H1 (cell line): ENCODE measurements around the gene VRK3.

Experiments
- BCL11A ChIP-seq, 2 experiments: IDR thresholded peaks; one replicate each; pipeline ENCODE4 v1.6.1; 2011; ENCODE audit warnings: low read depth in 2 of 2, low read length in 2 of 2, mild to moderate bottlenecking in 2 of 2
- CHD1 ChIP-seq: IDR thresholded peaks from 2 replicates; pipeline ENCODE4 v1.6.1; 2012; ENCODE audit warnings: low read depth, low read length, improper control_type of control experiment
- EZH2 ChIP-seq: fragments of 200-600 bp; sonication (generic); IDR thresholded peaks from 2 replicates; pipeline ENCODE4 v1.7.1; 2012; ENCODE audit warnings: low read depth, mild to moderate bottlenecking, moderate library complexity, low read length, inconsistent platforms; ENCODE audit not compliant: severe bottlenecking
- JUN ChIP-seq: IDR thresholded peaks from 2 replicates; pipeline ENCODE4 v1.6.1; 2011; ENCODE audit warnings: low read depth, mild to moderate bottlenecking, improper control_type of control experiment, low read length
- MAFK ChIP-seq: IDR thresholded peaks from 2 replicates; pipeline ENCODE4 v1.6.1; 2012; ENCODE audit warnings: low read depth, mild to moderate bottlenecking, improper control_type of control experiment, low read length
- POLR2A ChIP-seq, 2 experiments: IDR thresholded peaks; 1 replicate in 1 of 2; 2 replicates in 1 of 2; pipeline ENCODE4 v1.6.1; 2011; ENCODE audit warnings: low read depth in 2 of 2, low read length in 2 of 2, mild to moderate bottlenecking in 2 of 2; ENCODE audit errors: control extremely low read depth in 1 of 2
- POLR2AphosphoS5 ChIP-seq: IDR thresholded peaks from 2 replicates; pipeline ENCODE4 v1.6.1; 2011; ENCODE audit warnings: low read depth, low read length
- RNF2 ChIP-seq: fragments of 200-900, 300-1000 bp; sonication (generic); IDR thresholded peaks from 2 replicates; pipeline ENCODE4 v1.7.1; 2016; ENCODE audit warnings: borderline replicate concordance, low read depth, mild to moderate bottlenecking, antibody characterized with exemption, low read length; ENCODE audit not compliant: poor library complexity, severe bottlenecking; ENCODE audit errors: missing control alignments
- SIN3A ChIP-seq, 2 experiments: IDR thresholded peaks in 1 of 2; conservative IDR thresholded peaks in 1 of 2; 2 replicates each; pipeline ENCODE4 v1.6.1; 2011 to 2012; ENCODE audit warnings: low read length in 2 of 2, improper control_type of control experiment in 1 of 2, low read depth in 1 of 2, mild to moderate bottlenecking in 1 of 2
- SP1 ChIP-seq: IDR thresholded peaks from 2 replicates; pipeline ENCODE4 v1.6.1; 2011; ENCODE audit warnings: low read depth, low read length
- SRF ChIP-seq: IDR thresholded peaks from 2 replicates; pipeline ENCODE4 v1.6.1; 2011; ENCODE audit warnings: mild to moderate bottlenecking, low read depth, low read length, moderate library complexity
- SUZ12 ChIP-seq: fragments of 200-600 bp; sonication (generic); IDR thresholded peaks from 2 replicates; pipeline ENCODE4 v1.6.1; 2012; ENCODE audit warnings: mild to moderate bottlenecking, inconsistent platforms, low read length, moderate library complexity, mixed read lengths
- TF ChIP-seq, protein P1 (sequence below), 3 experiments: IDR thresholded peaks; 1 replicate in 2 of 3; 2 replicates in 1 of 3; pipeline versions ENCODE4 v1.5.1 to v1.6.1; 2011; ENCODE audit warnings: low read length in 3 of 3, mild to moderate bottlenecking in 3 of 3, inconsistent platforms in 2 of 3, low read depth in 1 of 3, moderate library complexity in 1 of 3; ENCODE audit not compliant: insufficient read depth in 1 of 3; ENCODE audit errors: control extremely low read depth in 1 of 3
- TF ChIP-seq, protein P2 (sequence below): IDR thresholded peaks from 2 replicates; pipeline ENCODE4 v1.6.1; 2011; ENCODE audit warnings: low read length, improper control_type of control experiment

DNA sequence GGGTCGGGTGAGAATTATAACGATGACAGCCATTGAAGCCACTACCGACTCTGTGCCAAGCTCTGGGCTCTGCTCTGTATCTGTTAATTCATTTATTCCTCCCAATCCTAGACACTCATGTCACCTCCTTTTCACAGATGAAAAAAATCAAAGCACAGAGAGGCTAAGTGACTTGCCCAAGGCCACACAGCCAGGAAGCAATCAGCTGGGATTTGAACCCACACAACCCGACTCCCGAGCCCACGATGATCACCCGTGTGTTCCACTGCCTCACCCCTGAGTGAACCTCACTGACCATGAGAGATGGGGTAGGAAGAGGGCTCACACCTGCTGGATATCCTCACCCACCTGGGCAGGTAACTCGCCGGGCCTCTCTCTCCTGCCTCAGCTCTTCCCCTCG, 40.8 kb upstream of the VRK3 start:
- TF ChIP-seq MAFK (no peak), RNF2 (no peak), EZH2 (no peak), SP1 (no peak), SUZ12 (no peak), JUN (no peak), SRF (no peak), POLR2A (IDR thresholded peaks at IDR 0.05; ENCODE audit: control extremely low read depth in 1 of 2, low read depth in 2 of 2, low read length in 2 of 2) (no peak), BCL11A (IDR thresholded peaks at IDR 0.05; ENCODE audit: low read depth in 2 of 2, low read length in 2 of 2) (no peak), POLR2AphosphoS5 (no peak), CHD1 (no peak), SIN3A (conservative IDR thresholded peaks at IDR 0.05 in 1 of 2, IDR thresholded peaks at IDR 0.05 in 1 of 2; ENCODE audit: low read depth in 1 of 2, low read length in 2 of 2) (no peak)
- TF ChIP-seq, protein P1, sequence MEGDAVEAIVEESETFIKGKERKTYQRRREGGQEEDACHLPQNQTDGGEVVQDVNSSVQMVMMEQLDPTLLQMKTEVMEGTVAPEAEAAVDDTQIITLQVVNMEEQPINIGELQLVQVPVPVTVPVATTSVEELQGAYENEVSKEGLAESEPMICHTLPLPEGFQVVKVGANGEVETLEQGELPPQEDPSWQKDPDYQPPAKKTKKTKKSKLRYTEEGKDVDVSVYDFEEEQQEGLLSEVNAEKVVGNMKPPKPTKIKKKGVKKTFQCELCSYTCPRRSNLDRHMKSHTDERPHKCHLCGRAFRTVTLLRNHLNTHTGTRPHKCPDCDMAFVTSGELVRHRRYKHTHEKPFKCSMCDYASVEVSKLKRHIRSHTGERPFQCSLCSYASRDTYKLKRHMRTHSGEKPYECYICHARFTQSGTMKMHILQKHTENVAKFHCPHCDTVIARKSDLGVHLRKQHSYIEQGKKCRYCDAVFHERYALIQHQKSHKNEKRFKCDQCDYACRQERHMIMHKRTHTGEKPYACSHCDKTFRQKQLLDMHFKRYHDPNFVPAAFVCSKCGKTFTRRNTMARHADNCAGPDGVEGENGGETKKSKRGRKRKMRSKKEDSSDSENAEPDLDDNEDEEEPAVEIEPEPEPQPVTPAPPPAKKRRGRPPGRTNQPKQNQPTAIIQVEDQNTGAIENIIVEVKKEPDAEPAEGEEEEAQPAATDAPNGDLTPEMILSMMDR (IDR thresholded peaks at IDR 0.05; ENCODE audit: control extremely low read depth in 1 of 3, insufficient read depth in 1 of 3, low read depth in 1 of 3, low read length in 3 of 3), result no peak
- TF ChIP-seq, protein P2, sequence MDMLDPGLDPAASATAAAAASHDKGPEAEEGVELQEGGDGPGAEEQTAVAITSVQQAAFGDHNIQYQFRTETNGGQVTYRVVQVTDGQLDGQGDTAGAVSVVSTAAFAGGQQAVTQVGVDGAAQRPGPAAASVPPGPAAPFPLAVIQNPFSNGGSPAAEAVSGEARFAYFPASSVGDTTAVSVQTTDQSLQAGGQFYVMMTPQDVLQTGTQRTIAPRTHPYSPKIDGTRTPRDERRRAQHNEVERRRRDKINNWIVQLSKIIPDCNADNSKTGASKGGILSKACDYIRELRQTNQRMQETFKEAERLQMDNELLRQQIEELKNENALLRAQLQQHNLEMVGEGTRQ, result no peak
